Skeletal muscle satellite cell (primary cell): ENCODE results near the gene SORBS1.

Experiments
- H3K27me3 ChIP-seq: 2 replicates; pipeline ENCODE4 v1.7.0; 2013; ENCODE audit warnings: low read length; ENCODE audit not compliant: control insufficient read depth, insufficient read depth
- H3K36me3 ChIP-seq: 2 replicates; pipeline ENCODE4 v1.7.0; 2013; ENCODE audit warnings: mild to moderate bottlenecking, control low read depth, low read length; ENCODE audit not compliant: insufficient read depth
- H3K4me1 ChIP-seq: 2 replicates; pipeline ENCODE4 v1.7.0; 2013; ENCODE audit warnings: low read length; ENCODE audit not compliant: control insufficient read depth, insufficient read depth
- H3K4me2 ChIP-seq: 2 replicates; pipeline ENCODE4 v1.7.0; 2013; ENCODE audit warnings: mild to moderate bottlenecking, low read length
- H3K4me3 ChIP-seq: 2 replicates; pipeline ENCODE4 v1.7.0; 2013; ENCODE audit warnings: low read length
- H3K9ac ChIP-seq: 2 replicates; pipeline ENCODE4 v1.7.0; 2013; ENCODE audit warnings: mild to moderate bottlenecking, low read depth, low read length, moderate library complexity
- H3K9me3 ChIP-seq: replicated peaks from 2 replicates; pipeline ENCODE4 v1.7.0; 2013; ENCODE audit warnings: mild to moderate bottlenecking, control low read depth, low read length

Gene SORBS1

DNA sequence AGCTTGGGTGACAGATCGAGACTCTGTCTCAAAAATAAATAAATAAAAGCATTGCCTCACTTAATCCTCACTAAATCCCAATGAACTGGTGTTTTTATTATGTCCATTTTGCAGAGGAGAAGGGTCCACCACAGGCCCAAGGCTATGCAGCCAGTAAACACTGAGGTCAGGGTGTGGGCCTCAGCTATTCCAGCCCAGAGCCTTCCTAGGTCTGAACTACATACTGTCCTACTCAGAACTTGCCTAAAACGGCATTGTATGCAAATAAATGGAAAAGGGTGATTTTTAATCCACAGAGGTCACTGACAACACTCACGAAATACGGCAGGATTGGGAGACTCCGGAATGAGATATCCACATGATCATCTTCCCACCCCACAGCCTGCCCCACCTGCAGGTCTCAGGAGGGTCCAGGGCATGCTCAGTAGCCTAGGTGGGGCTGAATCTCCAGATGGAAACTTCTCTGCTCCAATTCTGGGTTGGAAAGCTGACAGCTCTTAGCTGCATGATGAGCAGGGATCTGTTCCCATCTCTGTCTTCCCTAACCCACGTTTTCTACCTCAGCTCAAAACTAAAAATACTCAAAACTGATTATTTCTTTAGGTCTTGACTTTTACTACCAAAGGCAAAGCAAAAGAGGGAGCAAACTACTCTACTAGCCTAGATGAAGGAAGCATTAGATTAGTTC, 121.0 kb downstream of the SORBS1 start:
- Histone ChIP-seq H3K36me3 (no peaks in the 10 kb centered on the region), H3K4me3 (no peak overlapping the region), H3K9me3 (no peaks in the 10 kb centered on the region), H3K9ac (no peak overlapping the region), H3K4me1 (peaks cover 4% of the 10 kb centered on the region), H3K4me2 (no peak overlapping the region), H3K27me3 (no peaks in the 10 kb centered on the region)

DNA sequence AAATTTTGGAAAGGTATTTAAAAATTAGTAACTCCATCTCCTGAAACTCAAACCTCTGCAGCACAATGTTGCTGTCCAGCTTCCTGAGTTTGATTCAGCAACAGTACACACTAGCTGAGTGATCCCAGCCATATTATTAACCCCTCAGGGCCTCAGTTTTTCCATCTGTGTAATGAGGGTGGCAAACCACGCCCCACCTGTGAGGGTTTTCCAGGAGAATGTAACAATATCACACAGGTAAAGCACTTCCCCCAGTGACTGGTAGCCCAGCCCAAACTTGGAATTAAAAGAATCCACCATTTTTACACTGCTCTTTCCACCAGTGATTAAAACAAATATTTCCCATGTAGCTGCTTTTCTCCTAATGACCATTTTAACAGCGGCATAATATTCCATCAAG, 122.4 kb downstream of the SORBS1 start:
- Histone ChIP-seq H3K9me3 (no peaks in the 10 kb centered on the region), H3K4me1 (no peaks in the 10 kb centered on the region), H3K27me3 (no peaks in the 10 kb centered on the region), H3K4me3 (no peak overlapping the region), H3K4me2 (no peak overlapping the region), H3K36me3 (no peaks in the 10 kb centered on the region), H3K9ac (no peak overlapping the region)

DNA sequence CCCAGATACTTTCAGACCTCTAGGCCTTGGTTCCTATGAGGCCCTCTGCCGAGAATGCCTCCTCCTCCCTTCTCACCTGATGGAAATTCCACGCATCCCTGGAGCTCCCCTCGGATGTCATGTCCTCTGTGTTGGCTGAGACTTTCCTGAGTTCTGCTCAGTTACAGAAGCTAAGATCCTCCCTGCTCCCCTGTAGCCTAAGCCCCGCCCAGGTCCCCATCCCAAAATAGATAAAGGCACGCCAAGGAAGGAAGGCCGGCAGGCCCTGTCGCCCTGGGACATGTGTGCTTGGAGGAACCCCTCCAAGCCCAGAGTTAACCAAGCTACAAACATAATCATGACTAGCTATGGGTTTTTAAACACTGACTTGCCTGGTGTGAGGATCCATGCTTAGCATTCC, 123.5 kb downstream of the SORBS1 start:
- Histone ChIP-seq H3K4me1 (no peaks in the 10 kb centered on the region), H3K9me3 (no peaks in the 10 kb centered on the region), H3K4me2 (no peak overlapping the region), H3K27me3 (no peaks in the 10 kb centered on the region), H3K9ac (no peak overlapping the region), H3K36me3 (no peaks in the 10 kb centered on the region), H3K4me3 (no peak overlapping the region)

DNA sequence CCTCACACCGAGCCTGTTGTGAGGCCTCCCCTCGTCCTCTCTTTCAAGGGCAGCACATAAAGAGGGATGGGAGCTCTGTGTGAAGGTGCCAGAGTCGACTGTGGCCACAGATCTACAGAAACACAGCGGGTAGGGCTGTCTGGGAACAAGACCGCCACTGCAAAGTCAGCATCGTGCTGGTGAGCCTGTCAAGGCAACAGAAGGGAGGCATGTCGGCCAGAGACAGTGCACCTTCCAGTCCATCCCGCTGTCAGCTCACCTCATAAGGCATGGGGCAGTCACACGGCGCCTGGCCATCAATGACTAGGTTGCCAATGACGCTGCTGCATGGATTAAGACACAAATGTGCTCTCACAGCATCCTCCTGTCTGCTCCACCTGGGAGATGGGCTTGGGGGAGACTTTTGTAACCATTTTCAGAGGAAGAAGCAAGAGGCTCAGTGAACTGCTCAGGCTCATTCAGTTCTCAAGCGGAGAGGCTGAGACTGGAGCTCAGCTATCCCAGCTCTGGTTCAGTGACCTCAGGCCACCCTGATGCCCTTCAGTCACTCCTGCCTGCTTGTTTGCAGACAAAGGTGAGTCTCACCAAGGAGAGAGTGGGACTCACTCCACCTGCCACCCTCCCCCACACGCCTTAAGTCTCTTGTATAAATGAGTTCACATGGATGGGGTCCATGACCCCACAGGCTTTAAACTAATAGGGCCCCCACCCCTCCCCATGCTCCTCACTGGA, 125.5 kb downstream of the SORBS1 start:
- Histone ChIP-seq H3K4me3 (no peak overlapping the region), H3K9me3 (no peaks in the 10 kb centered on the region), H3K4me2 (no peak overlapping the region), H3K36me3 (no peaks in the 10 kb centered on the region), H3K9ac (no peak overlapping the region), H3K4me1 (no peaks in the 10 kb centered on the region), H3K27me3 (peaks cover 2% of the 10 kb centered on the region)

DNA sequence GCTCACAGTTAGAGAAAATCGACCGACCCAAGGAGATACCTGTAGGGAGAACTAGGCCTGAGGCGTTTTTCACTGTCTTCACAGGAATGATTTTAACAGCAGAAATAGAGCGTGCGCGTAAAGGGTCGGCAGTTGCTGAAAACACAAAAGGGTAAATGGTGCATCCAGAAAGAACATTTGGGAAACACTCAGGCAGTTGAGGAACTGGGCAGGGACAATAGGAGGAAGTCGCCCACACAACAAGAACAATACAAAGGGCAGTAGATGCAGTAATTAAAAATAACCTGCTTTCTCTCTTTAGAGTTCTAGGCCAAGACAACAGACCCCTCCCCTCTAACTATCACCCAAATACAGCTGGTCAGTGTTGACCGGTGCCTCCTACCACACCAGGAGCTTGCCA, 126.6 kb downstream of the SORBS1 start:
- H3K36me3 ChIP-seq = no peaks in the 10 kb centered on the region

DNA sequence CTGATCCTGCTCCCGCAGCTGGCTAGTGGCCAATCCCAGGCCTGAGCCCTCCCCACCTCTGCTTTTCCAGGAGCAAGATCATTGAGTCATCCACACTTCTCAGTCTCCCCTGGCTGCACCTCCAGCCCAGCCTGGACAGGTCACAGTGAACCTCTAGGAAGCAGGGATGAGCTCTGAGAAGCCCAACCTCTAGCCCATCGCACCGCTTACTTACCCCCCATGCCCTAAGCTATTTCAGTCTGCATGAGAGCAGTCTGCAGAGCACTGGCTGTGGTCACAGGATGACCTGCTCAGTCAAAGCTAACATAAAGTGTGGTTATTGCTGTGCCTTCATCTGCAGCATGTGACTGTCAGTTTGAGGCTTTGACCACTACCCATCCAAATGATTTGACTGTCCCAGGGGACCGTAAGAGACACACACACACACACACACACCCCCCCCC, 129.2 kb downstream of the SORBS1 start:
- Histone ChIP-seq H3K9ac (no peak overlapping the region), H3K36me3 (no peaks in the 10 kb centered on the region), H3K4me1 (no peaks in the 10 kb centered on the region), H3K4me3 (no peak overlapping the region), H3K27me3 (peaks cover 2% of the 10 kb centered on the region), H3K4me2 (no peak overlapping the region), H3K9me3 (no peaks in the 10 kb centered on the region)

More for the DNA sequence above, 126.6 kb downstream of the SORBS1 start:
- H3K4me2 ChIP-seq = no peak overlapping the region
- H3K27me3 ChIP-seq = peaks cover 2% of the 10 kb centered on the region
- H3K9ac ChIP-seq = no peak overlapping the region
- no peak overlapping the region for H3K4me3 ChIP-seq
- no peaks in the 10 kb centered on the region for H3K4me1 ChIP-seq
- no peaks in the 10 kb centered on the region for H3K9me3 ChIP-seq

DNA sequence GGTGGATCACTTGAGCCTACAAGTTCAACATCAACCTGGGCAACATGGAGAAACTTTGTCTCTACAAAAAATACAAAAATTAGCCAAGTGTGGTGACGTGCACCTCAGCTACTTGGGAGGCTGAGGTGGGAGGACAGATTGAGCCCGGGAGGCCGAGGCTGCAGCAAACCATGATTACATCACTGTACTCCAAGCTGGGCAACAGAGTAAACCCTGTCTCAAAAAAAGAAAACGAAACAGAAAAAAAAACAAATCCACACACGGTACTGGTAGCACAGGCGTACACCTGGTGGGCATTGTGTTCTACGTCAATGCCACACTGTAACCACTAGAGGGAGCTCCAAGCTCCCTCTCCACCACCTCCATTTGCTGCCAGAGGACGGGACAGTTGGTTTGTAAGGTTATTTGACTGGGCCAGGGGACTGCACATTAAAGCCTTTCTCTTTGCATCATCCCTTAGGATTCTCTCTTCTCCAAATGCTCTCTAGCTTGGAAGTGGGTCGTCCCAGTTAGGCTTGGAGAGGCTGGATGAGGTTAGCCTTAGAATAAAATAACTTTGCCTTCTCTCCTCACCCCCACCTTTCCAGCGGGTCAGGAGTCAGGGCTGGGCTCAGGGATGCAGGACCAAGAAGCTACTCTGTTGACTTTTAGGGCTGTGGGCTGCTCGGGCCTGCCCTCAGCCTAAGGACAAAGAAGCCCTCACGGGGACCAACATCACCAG, 130.8 kb downstream of the SORBS1 start:
- Histone ChIP-seq H3K4me1 (no peaks in the 10 kb centered on the region), H3K27me3 (peaks cover 2% of the 10 kb centered on the region), H3K4me3 (no peak overlapping the region), H3K4me2 (no peak overlapping the region), H3K9me3 (no peaks in the 10 kb centered on the region), H3K9ac (no peak overlapping the region), H3K36me3 (no peaks in the 10 kb centered on the region)

DNA sequence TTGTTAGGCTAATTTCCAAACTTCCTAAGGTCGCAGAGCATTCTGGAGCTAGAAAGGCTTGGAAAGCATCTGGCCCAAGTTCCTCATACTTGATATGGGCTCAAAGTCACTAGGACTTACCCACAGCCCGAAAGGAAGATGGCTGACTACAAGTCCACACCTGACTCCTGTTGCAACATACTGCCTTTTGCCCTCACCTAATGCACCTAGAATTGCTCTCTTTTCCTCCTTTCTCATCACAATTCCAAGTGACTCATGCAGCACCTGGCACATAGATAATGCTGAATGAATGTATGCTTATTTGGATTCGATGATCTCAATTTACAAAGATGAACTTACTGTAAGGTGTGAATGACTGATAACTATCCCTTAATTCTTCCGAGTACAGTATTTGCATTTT, 131.5 kb downstream of the SORBS1 start:
- no peaks in the 10 kb centered on the region for H3K9me3 ChIP-seq
- H3K9ac ChIP-seq = no peak overlapping the region
- H3K36me3 ChIP-seq = no peaks in the 10 kb centered on the region
- H3K4me1 ChIP-seq = no peaks in the 10 kb centered on the region
- H3K27me3 ChIP-seq = peaks cover 7% of the 10 kb centered on the region
- H3K4me2 ChIP-seq = no peak overlapping the region
- no peak overlapping the region for H3K4me3 ChIP-seq

DNA sequence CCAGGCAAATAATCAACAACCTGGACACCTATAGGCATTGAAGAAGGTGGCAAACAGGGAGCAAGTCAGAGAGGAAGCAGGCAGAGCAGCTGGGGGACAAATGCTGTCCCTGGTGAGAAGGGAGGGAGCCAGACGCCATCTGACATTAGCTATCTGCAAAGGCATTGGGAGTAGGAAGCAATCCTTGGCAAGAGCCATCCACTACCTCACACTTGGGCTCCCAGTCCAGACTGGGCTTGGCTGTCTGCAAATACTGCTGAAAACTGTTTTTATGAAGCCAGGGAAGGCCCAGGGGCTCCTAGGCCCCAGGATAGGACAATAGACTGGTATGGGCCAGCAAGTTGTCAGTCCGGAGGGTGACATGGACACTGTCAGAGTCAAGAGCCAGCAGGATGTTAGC, 132.5 kb downstream of the SORBS1 start:
- H3K36me3 ChIP-seq = no peaks in the 10 kb centered on the region
- no peaks in the 10 kb centered on the region for H3K4me1 ChIP-seq
- H3K4me2 ChIP-seq = no peak overlapping the region
- no peak overlapping the region for H3K9ac ChIP-seq
- no peaks in the 10 kb centered on the region for H3K9me3 ChIP-seq
- peaks cover 7% of the 10 kb centered on the region for H3K27me3 ChIP-seq
- H3K4me3 ChIP-seq = no peak overlapping the region

DNA sequence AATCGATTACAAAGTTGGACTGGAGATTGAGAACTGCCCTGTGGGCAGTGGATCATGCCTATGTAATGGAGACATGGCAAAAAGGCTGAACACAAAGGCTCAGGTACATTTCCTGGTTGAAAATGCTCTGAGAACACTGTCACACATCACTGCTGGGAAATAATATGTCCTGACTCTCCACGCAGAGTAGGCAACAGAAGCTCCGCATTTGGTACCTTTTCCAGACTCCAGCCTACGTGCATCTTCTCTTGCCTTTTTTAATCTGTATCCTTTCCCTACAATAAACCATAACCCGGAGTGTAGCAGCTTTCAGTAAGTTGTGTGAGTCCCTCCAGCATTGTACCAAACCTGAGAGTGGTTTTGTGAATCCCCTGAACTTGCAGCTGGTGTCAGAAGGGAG, 134.7 kb downstream of the SORBS1 start:
- Histone ChIP-seq H3K4me2 (no peak overlapping the region), H3K4me3 (no peak overlapping the region), H3K36me3 (no peaks in the 10 kb centered on the region), H3K9me3 (no peaks in the 10 kb centered on the region), H3K27me3 (peaks cover 5% of the 10 kb centered on the region), H3K9ac (no peak overlapping the region), H3K4me1 (no peaks in the 10 kb centered on the region)

DNA sequence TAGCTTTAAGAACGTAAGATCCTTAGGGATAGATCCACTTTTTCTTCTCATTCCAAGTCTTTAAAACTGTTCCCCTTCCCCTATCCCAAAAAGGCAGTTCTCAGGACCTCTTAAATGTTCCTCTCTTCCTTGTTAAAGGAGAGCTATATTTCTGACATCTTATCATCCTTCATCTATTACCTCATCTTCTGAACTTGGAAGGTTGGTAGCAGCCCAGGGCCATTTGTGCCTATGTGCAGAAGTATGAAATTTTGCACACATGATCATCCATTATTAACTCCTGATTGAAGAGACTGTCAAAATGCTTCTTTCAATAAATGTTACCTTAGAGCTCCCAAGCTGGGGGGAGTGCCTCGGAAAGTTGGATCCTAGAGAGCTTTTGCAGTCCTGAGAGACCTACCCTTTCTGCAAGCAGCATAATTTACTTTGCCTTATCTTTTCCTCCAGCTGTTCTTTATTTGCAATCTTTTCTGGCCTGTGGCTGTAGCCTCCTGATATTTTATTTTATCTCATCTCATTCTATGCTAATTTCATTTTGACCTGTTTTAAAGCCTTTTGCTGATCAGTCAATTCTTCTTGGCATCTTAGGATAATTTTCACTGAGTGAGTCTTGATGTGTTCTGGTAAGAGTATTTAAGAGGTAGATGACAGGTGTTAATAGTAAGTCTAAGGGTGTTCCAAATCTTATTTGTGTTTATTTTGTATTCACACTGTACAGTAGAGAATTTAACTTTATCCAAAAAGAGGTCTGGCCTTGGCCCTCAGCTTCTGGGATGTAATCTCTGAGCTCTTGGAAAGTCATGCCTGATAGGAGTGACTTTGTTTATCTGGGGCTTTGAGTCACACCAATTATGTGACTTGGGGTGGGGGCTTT, 135.3 kb downstream of the SORBS1 start:
- Histone ChIP-seq H3K4me2 (no peak overlapping the region), H3K9ac (no peak overlapping the region), H3K9me3 (no peaks in the 10 kb centered on the region), H3K27me3 (peaks cover 5% of the 10 kb centered on the region), H3K36me3 (no peaks in the 10 kb centered on the region), H3K4me3 (no peak overlapping the region), H3K4me1 (no peaks in the 10 kb centered on the region)
